Activated naive CD8-positive, alpha-beta T cell treated with anti-CD3 and anti-CD28 coated beads, Interleukin-2, amount 50 U/mL, for 16 hours (primary cell): ENCODE data around the gene MICALL2.
A peak's percentile ranks its signal among the peaks of the same experiment; 100 is the strongest.

Experiments used
- DNase-seq: peaks from one replicate; pipeline ENCODE4 v3.0.0-alpha.2; 2020; ENCODE audit warnings: low read depth, low spot score

Gene MICALL2

GRCh38 chr7:1493129-1493528 is 33.9 kb upstream of the MICALL2 start:
- no peak for DNase-seq

- no peak for DNase-seq
Observed at GRCh38 chr7:1492640-1493039, 33.4 kb upstream of the MICALL2 start.

- DNase-seq = no peak
Observed at GRCh38 chr7:1492221-1492620, 33.0 kb upstream of the MICALL2 start.

GRCh38 chr7:1490837-1491236 is 31.6 kb upstream of the MICALL2 start:
- DNase-seq = no peak

GRCh38 chr7:1489336-1489735 is 30.1 kb upstream of the MICALL2 start:
- no peak for DNase-seq

GRCh38 chr7:1488016-1488415 is 28.7 kb upstream of the MICALL2 start:
- no peak for DNase-seq

- DNase-seq = no peak
Observed at GRCh38 chr7:1487466-1487865, 28.2 kb upstream of the MICALL2 start.

- no peak for DNase-seq
Observed at GRCh38 chr7:1486571-1486970, 27.3 kb upstream of the MICALL2 start.

GRCh38 chr7:1485156-1485555 is 25.9 kb upstream of the MICALL2 start:
- no peak for DNase-seq

GRCh38 chr7:1484569-1484968 is 25.3 kb upstream of the MICALL2 start:
- DNase-seq = no peak

GRCh38 chr7:1483536-1484505 is 24.6 kb upstream of the MICALL2 start:
- no peak for DNase-seq

GRCh38 chr7:1483079-1483478 is 23.8 kb upstream of the MICALL2 start:
- DNase-seq = no peak

GRCh38 chr7:1481300-1481699 is 22.0 kb upstream of the MICALL2 start:
- DNase-seq = no peak

GRCh38 chr7:1480670-1481069 is 21.4 kb upstream of the MICALL2 start:
- no peak for DNase-seq

GRCh38 chr7:1479287-1479686 is 20.0 kb upstream of the MICALL2 start:
- no peak for DNase-seq

- no peak for DNase-seq
Observed at GRCh38 chr7:1478480-1478879, 19.2 kb upstream of the MICALL2 start.

- no peak for DNase-seq
Observed at GRCh38 chr7:1476859-1477258, 17.6 kb upstream of the MICALL2 start.

GRCh38 chr7:1475991-1476390 is 16.7 kb upstream of the MICALL2 start:
- no peak for DNase-seq

GRCh38 chr7:1475393-1475792 is 16.1 kb upstream of the MICALL2 start:
- DNase-seq = no peak

GRCh38 chr7:1474736-1475135 is 15.5 kb upstream of the MICALL2 start:
- DNase-seq = no peak

GRCh38 chr7:1473864-1474512 is 14.7 kb upstream of the MICALL2 start:
- DNase-seq = peak; percentile 78

- DNase-seq = no peak
Observed at GRCh38 chr7:1470901-1471300, 11.6 kb upstream of the MICALL2 start.
